ENCODE data around the gene BLM.

The BLM gene

DNA sequence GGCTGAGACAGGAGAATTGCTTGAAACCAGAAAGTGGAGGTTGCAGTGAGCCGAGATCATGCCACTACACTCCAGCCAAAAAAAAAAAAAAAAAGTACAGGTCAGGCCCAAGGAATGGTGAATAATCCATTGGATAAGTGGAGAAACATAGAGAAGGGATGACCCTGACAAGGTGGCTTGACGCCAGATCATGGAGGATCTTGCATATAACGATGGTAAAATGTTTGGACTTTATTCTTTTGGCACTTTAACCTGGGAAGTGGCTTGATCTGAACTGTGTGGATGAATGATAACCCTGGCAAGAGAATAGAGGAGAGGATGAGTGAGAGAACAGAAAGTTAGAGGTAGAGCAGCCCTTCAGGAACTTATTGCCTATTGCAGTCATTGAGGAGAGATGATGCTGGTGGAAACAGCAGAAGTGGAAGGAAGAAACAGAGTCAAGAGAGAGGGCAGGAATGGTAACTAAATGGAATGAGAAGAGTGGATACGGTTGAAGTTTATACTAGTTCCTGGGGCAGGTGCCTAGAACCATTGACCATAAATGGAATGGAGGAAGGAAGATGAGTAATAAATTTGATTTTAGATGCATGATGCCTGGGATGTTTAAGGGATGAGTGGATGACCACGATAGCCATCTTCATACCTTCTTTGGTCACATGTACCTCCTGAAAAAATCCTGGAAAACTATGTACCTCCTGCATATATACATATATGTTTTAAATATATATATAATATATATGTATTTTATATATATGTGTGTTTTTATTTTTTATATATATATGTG lies 57.8 kb downstream of the BLM start:
- DNase-seq (ENCODE audit: low read depth): peak; percentile 62
- TF ChIP-seq, protein P1, sequence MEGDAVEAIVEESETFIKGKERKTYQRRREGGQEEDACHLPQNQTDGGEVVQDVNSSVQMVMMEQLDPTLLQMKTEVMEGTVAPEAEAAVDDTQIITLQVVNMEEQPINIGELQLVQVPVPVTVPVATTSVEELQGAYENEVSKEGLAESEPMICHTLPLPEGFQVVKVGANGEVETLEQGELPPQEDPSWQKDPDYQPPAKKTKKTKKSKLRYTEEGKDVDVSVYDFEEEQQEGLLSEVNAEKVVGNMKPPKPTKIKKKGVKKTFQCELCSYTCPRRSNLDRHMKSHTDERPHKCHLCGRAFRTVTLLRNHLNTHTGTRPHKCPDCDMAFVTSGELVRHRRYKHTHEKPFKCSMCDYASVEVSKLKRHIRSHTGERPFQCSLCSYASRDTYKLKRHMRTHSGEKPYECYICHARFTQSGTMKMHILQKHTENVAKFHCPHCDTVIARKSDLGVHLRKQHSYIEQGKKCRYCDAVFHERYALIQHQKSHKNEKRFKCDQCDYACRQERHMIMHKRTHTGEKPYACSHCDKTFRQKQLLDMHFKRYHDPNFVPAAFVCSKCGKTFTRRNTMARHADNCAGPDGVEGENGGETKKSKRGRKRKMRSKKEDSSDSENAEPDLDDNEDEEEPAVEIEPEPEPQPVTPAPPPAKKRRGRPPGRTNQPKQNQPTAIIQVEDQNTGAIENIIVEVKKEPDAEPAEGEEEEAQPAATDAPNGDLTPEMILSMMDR (conservative IDR thresholded peaks at IDR 0.05; ENCODE audit: low read depth, low read length): no peak
- H3K4me3 ChIP-seq (ENCODE audit: low read depth, low read length): no peak overlapping the region

- H3K4me3 ChIP-seq (ENCODE audit: low read depth, low read length): no peak overlapping the region
- TF ChIP-seq, protein P1 (conservative IDR thresholded peaks at IDR 0.05; ENCODE audit: low read depth, low read length): no peak
- no peak for DNase-seq (ENCODE audit: low read depth)
These were observed 63.8 kb downstream of the BLM start for GRCh38 chr15:90780916-90781315.

GRCh38 chr15:90782442-90782841 lies 65.3 kb downstream of the BLM start:
- TF ChIP-seq, protein P1 (conservative IDR thresholded peaks at IDR 0.05; ENCODE audit: low read depth, low read length): no peak
- H3K4me3 ChIP-seq (ENCODE audit: low read depth, low read length): no peak overlapping the region
- no peak for DNase-seq (ENCODE audit: low read depth)

- DNase-seq (ENCODE audit: low read depth): no peak
- TF ChIP-seq, protein P1 (conservative IDR thresholded peaks at IDR 0.05; ENCODE audit: low read depth, low read length): no peak
- no peak overlapping the region for H3K4me3 ChIP-seq (ENCODE audit: low read depth, low read length)
These were observed 70.7 kb downstream of the BLM start for GRCh38 chr15:90787881-90788280.

GRCh38 chr15:90789462-90789861 lies 72.3 kb downstream of the BLM start:
- TF ChIP-seq, protein P1 (conservative IDR thresholded peaks at IDR 0.05; ENCODE audit: low read depth, low read length): no peak
- DNase-seq (ENCODE audit: low read depth): no peak

DNA sequence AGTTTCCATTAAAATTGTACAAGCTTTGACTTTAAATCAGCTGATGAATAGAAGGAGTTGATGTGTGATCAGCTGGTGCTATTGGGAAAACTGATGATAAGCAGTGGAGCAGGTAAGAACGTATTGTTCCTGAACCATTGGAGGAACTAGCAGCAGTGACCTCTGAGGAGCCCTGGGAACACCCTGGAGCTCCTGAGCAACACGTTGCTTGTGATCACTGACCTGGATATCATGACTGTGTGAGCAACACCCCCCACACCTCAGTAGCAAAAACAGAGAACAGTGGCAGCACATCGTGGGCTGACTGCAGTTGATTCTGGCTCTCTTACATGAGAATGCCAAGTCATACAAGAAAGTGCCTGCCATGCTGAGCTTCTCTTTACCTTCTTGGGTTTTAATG lies 72.9 kb downstream of the BLM start:
- TF ChIP-seq, protein P1 (conservative IDR thresholded peaks at IDR 0.05; ENCODE audit: low read depth, low read length): no peak
- no peak overlapping the region for H3K4me3 ChIP-seq (ENCODE audit: low read depth, low read length)
- DNase-seq (ENCODE audit: low read depth): no peak

More at GRCh38 chr15:90789462-90789861, 72.3 kb downstream of the BLM start:
- no peak overlapping the region for H3K4me3 ChIP-seq (ENCODE audit: low read depth, low read length)

DNA sequence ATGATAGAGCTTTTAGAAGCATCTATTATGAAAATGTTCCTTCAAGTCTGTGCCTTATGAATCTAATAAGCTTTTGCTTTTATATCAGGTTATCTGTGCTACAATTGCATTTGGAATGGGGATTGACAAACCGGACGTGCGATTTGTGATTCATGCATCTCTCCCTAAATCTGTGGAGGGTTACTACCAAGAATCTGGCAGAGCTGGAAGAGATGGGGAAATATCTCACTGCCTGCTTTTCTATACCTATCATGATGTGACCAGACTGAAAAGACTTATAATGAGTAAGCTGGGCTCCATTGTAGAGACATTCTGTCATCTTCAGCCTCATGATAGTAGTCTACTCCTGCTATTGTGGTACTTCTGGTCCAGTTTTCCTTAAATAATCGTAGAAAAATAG lies 73.4 kb downstream of the BLM start:
- TF ChIP-seq, protein P1 (conservative IDR thresholded peaks at IDR 0.05; ENCODE audit: low read depth, low read length): no peak
- no peak overlapping the region for H3K4me3 ChIP-seq (ENCODE audit: low read depth, low read length)
- DNase-seq (ENCODE audit: low read depth): no peak

Measured in choroid plexus epithelial cell (primary cell).